KMS-11 (cell line): ENCODE results near the gene XRRA1.

ENCODE experiments used
- H2AFZ ChIP-seq: fragments of 200-600 bp; sonication (generic); 2 replicates; pipeline ENCODE4 v1.6.1; 2016; ENCODE audit warnings: antibody characterized with exemption, mixed run types, low read depth
- H3K27ac ChIP-seq: fragments of 200-600 bp; sonication (generic); 2 replicates; pipeline ENCODE4 v1.6.1; 2016; ENCODE audit warnings: mild to moderate bottlenecking, mixed run types
- H3K27me3 ChIP-seq: fragments of 200-600 bp; sonication (generic); 2 replicates; pipeline ENCODE4 v1.6.1; 2017; ENCODE audit warnings: mild to moderate bottlenecking, low read depth, mixed run types, moderate library complexity; ENCODE audit not compliant: insufficient read depth
- H3K36me3 ChIP-seq: fragments of 200-600 bp; sonication (generic); 2 replicates; pipeline ENCODE4 v1.6.1; 2017; ENCODE audit warnings: mild to moderate bottlenecking, mixed run types; ENCODE audit not compliant: insufficient read depth
- H3K4me1 ChIP-seq: fragments of 200-600 bp; sonication (generic); 2 replicates; pipeline ENCODE4 v1.6.1; 2016; ENCODE audit warnings: mild to moderate bottlenecking, low read depth, mixed run types; ENCODE audit not compliant: poor library complexity, severe bottlenecking
- H3K4me2 ChIP-seq: fragments of 200-600 bp; sonication (generic); 2 replicates; pipeline ENCODE4 v1.7.0; 2016; ENCODE audit warnings: mild to moderate bottlenecking, mixed run types
- H3K4me3 ChIP-seq: fragments of 200-600 bp; sonication (generic); IDR thresholded peaks from 2 replicates; pipeline ENCODE4 v1.6.1; 2017; ENCODE audit warnings: low read depth, low read length, mixed read lengths; ENCODE audit not compliant: insufficient read depth
- H3K79me2 ChIP-seq: fragments of 200-600 bp; sonication (generic); 2 replicates; pipeline ENCODE4 v1.6.1; 2016; ENCODE audit warnings: low read depth, mixed run types; ENCODE audit not compliant: insufficient read depth
- H3K9ac ChIP-seq: fragments of 200-600 bp; sonication (generic); 2 replicates; pipeline ENCODE4 v1.6.1; 2016; ENCODE audit warnings: mild to moderate bottlenecking, mixed run types
- H4K20me1 ChIP-seq: fragments of 200-600 bp; sonication (generic); 2 replicates; pipeline ENCODE4 v1.6.1; 2016; ENCODE audit warnings: mild to moderate bottlenecking, mixed run types; ENCODE audit not compliant: insufficient read depth
- TF ChIP-seq, protein P1 (sequence below): fragments of 200-600 bp; sonication (generic); conservative IDR thresholded peaks from 2 replicates; pipeline ENCODE4 v1.6.1; 2017; ENCODE audit warnings: low read depth, mild to moderate bottlenecking, antibody characterized with exemption, low read length, moderate library complexity, mixed read lengths

The XRRA1 gene

DNA sequence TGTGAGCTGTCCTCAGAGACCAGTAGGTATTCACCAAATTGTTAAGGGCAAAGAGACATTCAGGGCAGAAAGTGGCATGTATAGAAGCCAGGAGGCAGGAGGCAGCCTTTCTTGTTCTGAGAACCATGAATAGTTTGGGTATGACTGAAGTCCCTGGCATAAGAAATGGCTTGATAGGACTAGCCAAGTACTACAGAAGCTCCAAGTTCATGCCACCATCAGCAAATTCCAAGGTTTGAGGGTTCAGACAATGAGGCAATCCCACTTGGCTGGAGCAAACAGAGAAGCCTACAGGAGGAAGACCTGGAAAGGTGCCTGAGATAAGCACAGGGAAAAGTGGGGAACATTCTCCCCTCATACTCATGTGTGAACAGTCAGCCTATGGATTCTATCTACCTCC is 25.8 kb downstream of the XRRA1 start:
- Histone ChIP-seq H3K4me3 (no peak overlapping the region), H3K9ac (no peak overlapping the region), H3K36me3 (no peaks in the 10 kb centered on the region), H4K20me1 (no peaks in the 10 kb centered on the region), H2AFZ (no peak overlapping the region), H3K4me2 (no peak overlapping the region), H3K79me2 (no peaks in the 10 kb centered on the region), H3K27ac (no peak overlapping the region), H3K27me3 (no peaks in the 10 kb centered on the region), H3K4me1 (peaks cover 21% of the 10 kb centered on the region)
- TF ChIP-seq, protein P1, sequence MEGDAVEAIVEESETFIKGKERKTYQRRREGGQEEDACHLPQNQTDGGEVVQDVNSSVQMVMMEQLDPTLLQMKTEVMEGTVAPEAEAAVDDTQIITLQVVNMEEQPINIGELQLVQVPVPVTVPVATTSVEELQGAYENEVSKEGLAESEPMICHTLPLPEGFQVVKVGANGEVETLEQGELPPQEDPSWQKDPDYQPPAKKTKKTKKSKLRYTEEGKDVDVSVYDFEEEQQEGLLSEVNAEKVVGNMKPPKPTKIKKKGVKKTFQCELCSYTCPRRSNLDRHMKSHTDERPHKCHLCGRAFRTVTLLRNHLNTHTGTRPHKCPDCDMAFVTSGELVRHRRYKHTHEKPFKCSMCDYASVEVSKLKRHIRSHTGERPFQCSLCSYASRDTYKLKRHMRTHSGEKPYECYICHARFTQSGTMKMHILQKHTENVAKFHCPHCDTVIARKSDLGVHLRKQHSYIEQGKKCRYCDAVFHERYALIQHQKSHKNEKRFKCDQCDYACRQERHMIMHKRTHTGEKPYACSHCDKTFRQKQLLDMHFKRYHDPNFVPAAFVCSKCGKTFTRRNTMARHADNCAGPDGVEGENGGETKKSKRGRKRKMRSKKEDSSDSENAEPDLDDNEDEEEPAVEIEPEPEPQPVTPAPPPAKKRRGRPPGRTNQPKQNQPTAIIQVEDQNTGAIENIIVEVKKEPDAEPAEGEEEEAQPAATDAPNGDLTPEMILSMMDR: no peak

DNA sequence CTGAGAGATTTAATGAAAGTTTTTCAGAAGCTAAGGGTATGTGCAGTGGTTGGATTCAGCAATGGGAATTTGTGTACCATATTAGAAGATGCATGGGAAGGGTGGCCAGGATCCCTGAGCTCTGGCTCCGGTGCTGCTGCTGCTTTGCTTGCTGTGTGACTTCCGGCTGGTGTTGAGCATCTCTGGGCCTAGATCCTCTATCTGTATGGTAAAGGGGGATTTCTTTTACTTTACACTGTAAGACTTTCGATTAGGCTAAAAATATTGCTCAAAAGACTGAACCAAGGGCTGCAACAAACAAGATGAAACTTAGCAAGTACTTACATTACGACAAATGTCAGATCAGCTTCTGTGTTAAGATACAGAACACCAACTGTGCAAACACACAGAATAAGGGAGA is 39.1 kb downstream of the XRRA1 start:
- Histone ChIP-seq H2AFZ (no peak overlapping the region), H3K27me3 (no peaks in the 10 kb centered on the region), H4K20me1 (no peaks in the 10 kb centered on the region), H3K9ac (no peak overlapping the region), H3K4me3 (no peak overlapping the region), H3K4me1 (no peaks in the 10 kb centered on the region), H3K79me2 (no peaks in the 10 kb centered on the region), H3K4me2 (no peak overlapping the region), H3K36me3 (no peaks in the 10 kb centered on the region), H3K27ac (no peak overlapping the region)
- TF ChIP-seq, protein P1: no peak

DNA sequence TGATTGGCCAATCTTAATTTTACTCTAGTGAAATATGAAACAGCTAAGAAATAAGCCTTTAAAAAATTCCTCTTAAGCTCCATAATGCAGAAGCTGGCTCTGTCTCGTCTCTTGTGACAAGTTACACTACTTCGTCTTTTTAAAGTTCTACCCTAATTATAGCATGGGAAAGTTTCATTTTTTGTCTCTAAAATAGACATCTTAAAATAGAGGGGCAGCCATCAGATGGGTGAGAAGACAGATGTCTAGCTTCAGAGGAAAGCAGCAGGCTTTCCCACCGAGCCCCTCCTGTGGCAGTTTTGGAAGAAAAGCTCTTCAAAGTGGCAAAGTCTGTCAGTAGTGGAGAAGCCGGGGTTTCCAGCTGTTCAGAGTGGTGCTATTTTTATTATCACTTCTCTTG is 39.5 kb downstream of the XRRA1 start:
- H3K9ac ChIP-seq: no peak overlapping the region
- TF ChIP-seq, protein P1: no peak
- no peaks in the 10 kb centered on the region for H3K36me3 ChIP-seq
- H2AFZ ChIP-seq: no peak overlapping the region
- no peaks in the 10 kb centered on the region for H4K20me1 ChIP-seq
- no peaks in the 10 kb centered on the region for H3K27me3 ChIP-seq
- H3K4me2 ChIP-seq: no peak overlapping the region
- H3K27ac ChIP-seq: no peak overlapping the region
- H3K4me1 ChIP-seq: no peaks in the 10 kb centered on the region
- H3K79me2 ChIP-seq: no peaks in the 10 kb centered on the region
- no peak overlapping the region for H3K4me3 ChIP-seq

DNA sequence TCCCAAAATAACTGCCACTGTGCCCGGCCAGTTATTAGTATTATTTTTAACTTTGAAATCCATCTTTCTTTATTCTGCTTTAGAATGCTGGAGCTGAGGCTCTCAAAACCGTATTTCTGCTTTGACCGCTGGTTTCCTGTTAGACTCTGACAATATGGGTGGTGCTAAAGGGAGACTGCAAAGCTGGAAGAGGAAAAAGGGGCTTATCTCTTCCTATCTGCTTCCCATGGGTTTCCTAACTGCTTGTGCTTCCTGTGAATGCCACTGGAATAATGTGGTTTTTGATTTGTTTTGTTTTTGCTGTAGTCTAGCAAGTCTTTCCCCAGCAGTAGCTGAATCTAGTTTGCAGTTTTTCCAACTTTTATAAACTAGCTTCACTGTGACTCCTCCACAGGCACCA is 43.6 kb downstream of the XRRA1 start:
- H2AFZ ChIP-seq: no peak overlapping the region
- H3K4me2 ChIP-seq: no peak overlapping the region
- no peaks in the 10 kb centered on the region for H3K79me2 ChIP-seq
- TF ChIP-seq, protein P1: no peak
- no peaks in the 10 kb centered on the region for H3K4me1 ChIP-seq
- no peaks in the 10 kb centered on the region for H3K36me3 ChIP-seq
- H3K27me3 ChIP-seq: no peaks in the 10 kb centered on the region
- no peak overlapping the region for H3K9ac ChIP-seq
- no peak overlapping the region for H3K27ac ChIP-seq
- H4K20me1 ChIP-seq: no peaks in the 10 kb centered on the region
- H3K4me3 ChIP-seq: no peak overlapping the region

DNA sequence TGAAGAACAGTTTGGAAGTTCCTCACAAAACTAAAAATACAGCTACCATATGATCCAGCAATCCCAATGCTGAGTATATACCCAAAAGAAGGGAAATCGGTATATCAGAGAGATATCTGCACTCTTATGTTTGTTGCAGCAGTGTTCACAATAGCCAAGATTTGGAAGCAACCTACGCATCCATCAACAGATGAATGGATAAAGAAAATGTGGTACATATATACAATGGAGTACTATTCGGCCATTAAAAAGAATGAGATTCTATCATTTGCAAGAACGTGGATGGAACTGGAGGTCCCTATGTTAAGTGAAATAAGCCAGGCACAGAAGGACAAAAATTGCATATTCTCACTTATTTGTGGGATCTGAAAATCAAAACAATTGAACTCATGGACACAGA is 46.5 kb downstream of the XRRA1 start:
- Histone ChIP-seq H3K4me1 (no peaks in the 10 kb centered on the region), H3K27me3 (no peaks in the 10 kb centered on the region), H2AFZ (no peak overlapping the region), H3K27ac (no peak overlapping the region), H3K36me3 (no peaks in the 10 kb centered on the region), H4K20me1 (no peaks in the 10 kb centered on the region), H3K79me2 (no peaks in the 10 kb centered on the region), H3K9ac (no peak overlapping the region), H3K4me2 (no peak overlapping the region), H3K4me3 (no peak overlapping the region)
- TF ChIP-seq, protein P1: no peak
